IPS-11a (cell line): Measurements from ENCODE around the gene NLRP4.
"Not testable (repeated sequence)": the region's sequence is repeated elsewhere in the genome, so short reads cannot be mapped to it uniquely, and the experiment has no call there.

Experiments used
- H3K4me3 ChIP-seq: one replicate; pipeline ENCODE4 v1.5.1; 2013; ENCODE audit warnings: low read depth, low read length, control low read depth

NLRP4 gene

DNA sequence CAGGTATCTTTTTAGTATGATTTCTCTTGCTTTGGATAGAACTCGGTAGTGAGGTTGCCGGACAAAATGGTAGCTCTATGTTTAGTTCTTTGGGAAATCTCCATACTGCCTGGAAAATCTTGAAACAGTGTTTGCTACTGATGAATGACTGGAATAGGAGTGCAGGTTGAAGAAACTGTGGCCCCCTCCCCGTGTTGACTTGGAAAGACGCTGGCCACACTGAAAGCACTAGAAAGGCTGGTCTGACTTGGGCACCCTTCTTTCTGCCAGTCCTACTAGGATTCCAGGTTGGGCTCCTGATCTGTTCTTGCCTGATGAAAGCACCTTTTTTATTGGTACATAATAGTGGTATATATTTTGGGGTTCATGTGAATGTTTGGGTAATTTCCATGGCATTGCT is 46.3 kb downstream of the NLRP4 start:
- no peak overlapping the region for H3K4me3 ChIP-seq

DNA sequence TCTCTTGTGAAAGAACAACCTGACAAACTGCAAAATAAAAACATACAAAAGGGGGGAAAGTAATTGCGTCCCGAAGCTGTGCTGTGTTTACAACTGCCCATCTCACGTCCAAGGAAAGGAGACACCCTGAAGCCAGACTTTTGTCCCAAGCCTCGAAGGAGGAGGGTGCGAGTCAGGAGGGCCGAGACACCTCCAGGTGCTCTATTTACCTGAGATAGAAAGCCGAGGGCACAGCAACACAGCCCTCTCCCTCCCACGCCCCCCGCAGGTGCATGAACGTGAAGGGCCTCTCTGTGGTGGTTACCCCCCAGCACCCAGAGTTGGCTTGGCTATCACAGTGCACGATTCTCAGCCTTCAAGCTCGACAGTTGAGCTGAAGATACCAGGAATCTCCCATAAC is 62.6 kb downstream of the NLRP4 start:
- H3K4me3 ChIP-seq = no peak overlapping the region

DNA sequence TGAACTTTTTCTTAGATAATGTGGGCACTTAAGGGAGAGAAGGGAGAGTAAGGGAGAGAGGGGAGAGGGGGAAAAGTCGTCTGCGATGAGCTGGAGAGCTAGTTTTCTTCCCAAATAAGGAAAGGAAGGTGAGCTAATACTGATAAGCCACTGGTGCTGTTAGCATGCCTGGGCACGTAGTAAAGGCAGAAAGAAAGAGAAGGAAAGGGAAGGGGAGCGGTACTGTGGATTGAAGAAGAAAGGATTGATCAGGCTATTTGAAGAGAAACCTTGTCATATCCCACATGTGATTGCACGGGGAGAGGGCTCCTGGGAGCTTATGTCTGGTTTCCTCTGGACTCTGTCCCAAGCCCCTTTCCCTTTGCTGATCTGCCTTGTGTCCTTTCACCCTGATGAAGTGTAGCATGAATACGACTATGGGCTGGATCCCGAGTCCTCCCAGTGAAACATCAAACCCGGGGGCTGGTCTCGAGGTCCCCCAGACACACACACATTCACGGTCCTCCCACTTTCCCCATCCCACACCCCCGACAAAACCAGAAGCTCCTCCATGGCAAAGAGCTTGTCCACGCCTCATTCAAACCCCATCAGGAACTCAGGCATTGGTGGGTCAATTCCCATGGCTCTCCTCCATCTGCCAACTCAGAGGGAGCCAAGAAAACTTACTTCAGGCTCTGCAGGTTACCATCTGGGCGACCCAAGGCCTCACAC is 65.2 kb downstream of the NLRP4 start:
- no peak overlapping the region for H3K4me3 ChIP-seq

DNA sequence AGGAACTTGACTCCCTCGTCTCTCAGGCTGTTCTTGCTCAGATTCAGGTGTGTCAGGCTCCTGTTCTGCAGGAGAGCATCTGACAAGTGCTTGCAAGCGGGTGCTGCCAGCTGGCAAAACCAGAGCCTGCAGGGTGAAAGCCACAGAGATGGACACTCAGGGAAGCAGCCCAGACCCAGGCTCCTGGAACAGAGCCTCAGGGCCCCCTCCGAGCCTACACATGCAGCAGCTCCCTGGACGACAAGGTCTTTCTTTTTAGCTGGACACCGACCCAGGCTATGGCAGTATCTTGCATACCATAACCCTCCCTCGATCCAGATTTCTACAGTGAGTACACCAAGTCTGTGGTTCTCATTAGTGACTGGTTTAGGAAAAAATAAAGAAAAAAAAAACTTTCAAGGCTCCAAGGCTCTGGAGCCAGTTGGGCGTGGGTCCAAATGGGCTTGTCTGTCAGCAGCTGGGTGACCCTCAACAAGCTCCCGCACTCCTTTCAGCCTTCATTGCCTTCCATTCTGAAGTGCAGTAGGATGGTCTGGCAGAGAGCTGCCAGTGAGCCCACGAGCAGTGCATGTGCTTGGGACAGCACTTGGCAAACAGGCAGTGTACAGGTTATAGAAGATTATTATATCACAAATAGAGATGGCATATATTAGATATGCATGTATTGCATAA is 65.9 kb downstream of the NLRP4 start:
- H3K4me3 ChIP-seq = no peak overlapping the region

GRCh38 chr19:55907286-55907685 is 70.9 kb downstream of the NLRP4 start:
- H3K4me3 ChIP-seq = no peak overlapping the region

DNA sequence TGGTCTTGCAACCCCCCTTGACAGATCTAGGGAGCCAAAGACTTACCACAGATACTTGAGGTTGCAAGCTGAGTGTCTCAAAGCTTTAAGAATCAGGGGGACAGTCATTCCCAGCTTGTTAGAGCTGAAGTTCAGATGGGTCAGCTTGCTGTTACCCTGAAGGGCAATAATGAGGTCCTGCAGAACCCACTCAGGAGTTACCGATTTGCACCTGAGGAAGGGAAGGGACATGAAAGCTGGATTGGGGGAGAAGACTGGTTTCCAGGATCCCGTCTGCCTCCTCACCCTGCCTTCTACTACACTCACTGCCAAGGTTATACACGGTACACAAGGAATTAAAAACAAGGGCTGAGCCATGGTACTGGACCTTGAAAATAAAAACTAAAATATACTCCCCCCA is 71.4 kb downstream of the NLRP4 start:
- no peak overlapping the region for H3K4me3 ChIP-seq

DNA sequence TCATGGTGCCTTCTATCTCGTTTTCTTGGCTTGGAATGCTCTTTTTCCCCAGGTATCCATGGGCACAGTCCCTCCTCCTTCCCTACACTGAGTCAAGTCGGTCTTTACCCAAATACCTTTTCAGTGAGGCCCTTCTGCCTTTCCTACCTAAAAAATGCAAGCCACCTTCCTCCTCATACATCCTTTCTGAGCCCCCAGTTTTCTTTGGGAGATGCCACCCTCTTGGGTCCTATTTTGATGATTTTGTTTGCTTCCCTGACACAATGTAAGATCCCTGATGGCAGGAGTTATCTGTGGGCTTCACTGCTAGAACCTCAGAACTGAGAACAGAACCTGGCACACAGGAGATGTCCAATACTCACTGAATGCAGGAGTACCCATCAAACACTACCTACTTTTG is 73.5 kb downstream of the NLRP4 start:
- no peak overlapping the region for H3K4me3 ChIP-seq

- no peak overlapping the region for H3K4me3 ChIP-seq
Measured at GRCh38 chr19:55912916-55913315, 76.6 kb downstream of the NLRP4 start.

- no peak overlapping the region for H3K4me3 ChIP-seq
Measured at GRCh38 chr19:55913643-55914268, 77.4 kb downstream of the NLRP4 start.

DNA sequence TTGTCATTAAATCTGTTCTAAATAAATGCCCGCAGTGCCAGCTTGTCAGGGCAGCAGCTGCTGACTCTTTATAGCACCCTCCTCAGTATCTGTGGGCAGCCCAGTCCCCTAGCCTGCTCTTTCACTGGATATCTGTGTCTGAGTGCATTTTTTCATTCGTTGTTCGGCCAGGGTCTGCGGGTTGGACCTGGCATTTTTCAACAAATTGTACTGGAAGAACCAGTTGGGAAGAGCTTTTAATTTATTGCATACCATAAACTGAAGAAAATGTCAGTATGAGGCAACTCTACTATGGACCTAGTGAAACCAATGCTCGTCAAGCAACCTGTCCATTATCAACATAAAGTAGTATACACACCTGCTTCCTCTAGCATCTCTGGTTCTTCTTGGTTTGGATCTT is 87.2 kb downstream of the NLRP4 start:
- H3K4me3 ChIP-seq = no peak overlapping the region

- H3K4me3 ChIP-seq = no peak overlapping the region
Measured at GRCh38 chr19:55927991-55928390, 91.7 kb downstream of the NLRP4 start.

- not testable (repeated sequence) for H3K4me3 ChIP-seq
Measured at GRCh38 chr19:55929258-55929657, 92.9 kb downstream of the NLRP4 start.

DNA sequence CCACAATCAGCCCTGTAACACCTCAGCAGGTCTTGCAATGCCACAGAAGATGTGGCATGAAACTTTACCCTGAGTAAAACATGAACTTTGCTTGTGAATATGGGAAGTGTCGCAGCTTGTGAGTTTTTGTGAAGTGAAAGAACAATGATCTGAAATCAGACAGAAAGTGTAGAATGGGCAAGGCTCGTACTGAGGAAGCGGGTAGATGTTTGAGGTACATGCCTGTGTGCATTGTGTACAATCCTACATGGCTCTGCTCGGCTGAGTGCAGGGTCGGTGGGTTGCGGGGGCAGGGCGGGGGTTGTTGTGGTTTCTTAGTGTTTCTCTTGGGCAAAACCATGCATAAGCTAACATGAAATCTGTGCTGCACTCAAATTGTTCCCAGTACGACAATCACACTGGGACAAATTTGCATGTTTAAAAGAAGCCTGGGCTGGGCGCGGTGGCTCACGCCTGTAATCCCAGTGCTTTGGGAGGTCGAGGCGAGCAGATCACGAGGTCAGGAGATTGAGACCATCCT is 94.7 kb downstream of the NLRP4 start:
- H3K4me3 ChIP-seq = no peak overlapping the region
